ENCODE results near the gene ANKRD9.

DNA sequence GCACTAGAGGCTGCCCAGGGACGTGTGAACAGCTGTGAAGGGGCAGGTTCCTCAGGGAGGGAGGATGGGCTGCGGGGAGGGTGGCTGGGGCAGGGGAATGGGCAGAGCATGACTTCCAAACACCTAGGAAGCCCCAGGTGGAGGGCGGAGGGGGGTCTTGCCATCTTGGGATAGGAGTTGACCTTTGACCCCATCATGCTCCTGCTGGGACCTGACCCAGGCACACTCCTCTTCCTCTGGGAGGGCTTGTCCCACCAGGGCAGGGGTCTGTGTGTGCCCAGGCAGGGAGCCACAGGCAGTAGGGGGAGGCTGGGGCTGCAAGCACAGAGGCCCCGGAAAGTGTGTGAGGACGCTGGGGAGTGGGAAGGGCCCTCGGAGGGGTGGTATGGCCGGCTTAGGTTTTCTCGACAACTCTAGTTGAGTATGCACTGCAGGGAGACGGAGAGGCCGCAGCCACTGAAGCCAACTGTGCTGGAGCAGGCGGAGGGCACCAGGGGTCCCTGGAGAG lies 3.3 kb upstream of the ANKRD9 start:
- TF ChIP-seq, protein P1, sequence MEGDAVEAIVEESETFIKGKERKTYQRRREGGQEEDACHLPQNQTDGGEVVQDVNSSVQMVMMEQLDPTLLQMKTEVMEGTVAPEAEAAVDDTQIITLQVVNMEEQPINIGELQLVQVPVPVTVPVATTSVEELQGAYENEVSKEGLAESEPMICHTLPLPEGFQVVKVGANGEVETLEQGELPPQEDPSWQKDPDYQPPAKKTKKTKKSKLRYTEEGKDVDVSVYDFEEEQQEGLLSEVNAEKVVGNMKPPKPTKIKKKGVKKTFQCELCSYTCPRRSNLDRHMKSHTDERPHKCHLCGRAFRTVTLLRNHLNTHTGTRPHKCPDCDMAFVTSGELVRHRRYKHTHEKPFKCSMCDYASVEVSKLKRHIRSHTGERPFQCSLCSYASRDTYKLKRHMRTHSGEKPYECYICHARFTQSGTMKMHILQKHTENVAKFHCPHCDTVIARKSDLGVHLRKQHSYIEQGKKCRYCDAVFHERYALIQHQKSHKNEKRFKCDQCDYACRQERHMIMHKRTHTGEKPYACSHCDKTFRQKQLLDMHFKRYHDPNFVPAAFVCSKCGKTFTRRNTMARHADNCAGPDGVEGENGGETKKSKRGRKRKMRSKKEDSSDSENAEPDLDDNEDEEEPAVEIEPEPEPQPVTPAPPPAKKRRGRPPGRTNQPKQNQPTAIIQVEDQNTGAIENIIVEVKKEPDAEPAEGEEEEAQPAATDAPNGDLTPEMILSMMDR (IDR thresholded peaks at IDR 0.05): no peak
- TF ChIP-seq POLR2A (IDR thresholded peaks at IDR 0.05) (no peak), POLR2AphosphoS5 (IDR thresholded peaks at IDR 0.05) (no peak)

Measured in breast epithelium (tissue), 3 donors.